GM10266 (cell line): Measurements from ENCODE around the gene CBLN3.
A peak's percentile ranks its signal among the peaks of the same experiment; 100 is the strongest.

Experiments
- DNase-seq: peaks from one replicate; pipeline ENCODE4 v3.0.0; 2012; ENCODE audit errors: extremely low spot score
- TF ChIP-seq, protein P1 (sequence below): IDR thresholded peaks from 2 replicates; pipeline ENCODE4 v1.5.1; 2012; ENCODE audit warnings: mild to moderate bottlenecking, low read depth; ENCODE audit not compliant: control insufficient read depth, insufficient read depth; ENCODE audit errors: missing control alignments

Gene CBLN3

DNA sequence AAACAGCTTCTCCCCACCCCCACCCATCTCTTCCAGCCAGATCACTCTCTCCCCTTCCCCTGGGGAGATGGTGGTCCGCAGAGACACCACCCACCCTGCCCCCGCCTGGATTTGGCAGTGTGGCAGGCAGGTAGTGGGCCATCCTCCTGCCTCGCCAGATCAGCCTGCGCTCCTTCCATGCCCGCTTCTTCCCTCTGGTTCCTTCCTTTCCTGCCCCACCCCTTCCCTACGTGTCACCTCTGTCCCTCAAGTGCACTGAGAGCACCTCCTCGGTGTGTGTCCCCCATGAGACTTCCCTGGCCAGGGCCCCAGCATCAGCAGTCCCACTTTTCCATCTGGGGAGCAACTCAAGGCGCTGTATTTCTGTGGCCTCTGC lies 30.0 kb downstream of the CBLN3 start:
- TF ChIP-seq, protein P1, sequence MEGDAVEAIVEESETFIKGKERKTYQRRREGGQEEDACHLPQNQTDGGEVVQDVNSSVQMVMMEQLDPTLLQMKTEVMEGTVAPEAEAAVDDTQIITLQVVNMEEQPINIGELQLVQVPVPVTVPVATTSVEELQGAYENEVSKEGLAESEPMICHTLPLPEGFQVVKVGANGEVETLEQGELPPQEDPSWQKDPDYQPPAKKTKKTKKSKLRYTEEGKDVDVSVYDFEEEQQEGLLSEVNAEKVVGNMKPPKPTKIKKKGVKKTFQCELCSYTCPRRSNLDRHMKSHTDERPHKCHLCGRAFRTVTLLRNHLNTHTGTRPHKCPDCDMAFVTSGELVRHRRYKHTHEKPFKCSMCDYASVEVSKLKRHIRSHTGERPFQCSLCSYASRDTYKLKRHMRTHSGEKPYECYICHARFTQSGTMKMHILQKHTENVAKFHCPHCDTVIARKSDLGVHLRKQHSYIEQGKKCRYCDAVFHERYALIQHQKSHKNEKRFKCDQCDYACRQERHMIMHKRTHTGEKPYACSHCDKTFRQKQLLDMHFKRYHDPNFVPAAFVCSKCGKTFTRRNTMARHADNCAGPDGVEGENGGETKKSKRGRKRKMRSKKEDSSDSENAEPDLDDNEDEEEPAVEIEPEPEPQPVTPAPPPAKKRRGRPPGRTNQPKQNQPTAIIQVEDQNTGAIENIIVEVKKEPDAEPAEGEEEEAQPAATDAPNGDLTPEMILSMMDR = no peak
- no peak for DNase-seq

DNA sequence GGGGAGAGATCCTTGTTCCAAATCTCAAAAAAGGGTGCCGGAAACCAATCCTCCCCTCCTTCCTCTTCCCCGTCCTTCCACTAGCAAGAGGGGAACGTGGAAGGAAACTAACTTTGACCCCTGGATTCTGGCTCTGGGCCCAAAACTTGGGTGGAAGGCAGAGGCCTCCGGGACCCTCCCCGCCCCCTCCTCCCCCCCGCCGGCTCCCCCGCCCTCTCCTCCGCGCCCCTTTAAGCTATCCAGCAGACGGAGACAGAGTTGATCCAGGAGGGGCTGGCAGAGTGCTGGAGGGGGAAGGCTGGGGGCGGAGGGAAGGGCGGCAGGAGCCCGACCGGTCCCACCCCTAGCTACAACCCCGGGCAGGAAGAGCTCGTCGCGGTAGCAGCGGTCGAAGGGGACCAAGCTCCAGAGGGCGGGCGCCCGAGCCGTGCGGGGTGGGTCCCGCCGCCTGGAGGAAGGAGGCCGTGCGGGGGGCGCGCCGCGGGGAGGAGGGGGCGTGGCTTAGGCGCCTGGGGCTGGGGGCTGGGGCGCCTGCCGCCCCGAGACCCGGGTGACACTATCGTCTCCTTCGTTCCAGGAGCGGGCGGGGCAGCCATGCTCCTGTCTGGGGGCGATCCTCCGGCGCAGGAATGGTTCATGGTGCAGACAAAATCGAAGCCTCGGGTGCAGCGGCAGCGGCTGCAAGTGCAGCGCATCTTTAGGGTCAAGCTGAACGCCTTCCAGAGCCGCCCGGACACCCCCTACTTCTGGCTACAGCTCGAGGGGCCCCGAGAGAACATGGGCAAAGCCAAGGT lies 30.6 kb downstream of the CBLN3 start, which contains the start of gene NYNRIN:
NYNRIN (plus strand) TSS at position 351 of the 794 bp plus-strand sequence; CDS start at position 595, 244 bp downstream.
- DNase-seq = peak; percentile 39

DNA sequence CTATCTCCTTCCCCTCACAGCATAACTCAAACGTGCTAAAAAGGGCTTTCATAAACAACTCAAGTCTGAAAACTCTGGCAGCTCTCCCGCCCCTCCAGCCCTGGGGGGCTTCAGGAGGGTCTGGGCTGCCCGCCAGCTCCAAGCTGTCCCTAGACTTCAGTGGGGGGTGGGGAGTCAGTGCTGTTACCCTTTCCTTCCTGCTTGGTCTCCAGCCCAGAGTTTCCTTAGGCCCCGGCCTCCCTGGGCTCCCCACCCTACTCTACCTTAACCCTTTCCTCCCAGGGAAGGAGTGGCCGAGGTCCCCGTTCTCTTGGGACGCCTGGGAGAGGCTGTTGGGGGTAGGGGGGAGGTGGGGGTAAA lies 31.2 kb downstream of the CBLN3 start:
- TF ChIP-seq, protein P1 = no peak
- no peak for DNase-seq

More for the DNA sequence above, 30.6 kb downstream of the CBLN3 start, which contains the start of gene NYNRIN:
- TF ChIP-seq, protein P1 = no peak

DNA sequence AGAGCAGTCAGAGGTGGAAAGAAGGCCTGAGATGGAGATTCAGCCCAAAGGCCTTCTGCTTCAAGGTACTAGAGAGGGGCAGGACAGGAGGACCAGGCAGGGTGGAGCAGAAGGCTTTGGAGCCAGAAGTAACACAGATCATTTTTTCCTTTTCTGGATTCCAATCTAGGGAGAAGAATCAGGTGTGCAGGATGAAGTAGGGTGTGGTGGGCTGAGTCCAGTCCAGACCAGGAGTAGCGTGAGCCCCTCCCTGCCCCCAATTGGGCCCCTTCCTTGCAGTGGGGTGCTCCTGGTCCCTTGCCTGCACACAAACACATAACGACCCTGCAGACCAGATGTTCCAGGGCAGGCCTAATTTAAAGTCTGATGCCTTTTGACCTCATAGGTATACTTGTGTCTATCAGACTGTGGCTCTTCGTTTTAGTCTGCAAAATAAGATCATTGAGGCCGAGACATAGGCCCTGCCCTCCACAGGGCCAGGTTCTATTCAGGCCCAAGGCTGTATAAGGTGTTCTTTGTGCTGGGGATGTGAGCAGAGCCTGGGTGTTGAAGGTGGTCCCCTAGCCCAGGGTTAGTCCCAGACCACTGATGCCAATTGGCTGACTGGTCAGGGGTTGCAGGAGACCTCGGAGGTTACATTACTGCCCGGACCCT lies 31.7 kb downstream of the CBLN3 start:
- TF ChIP-seq, protein P1 = no peak

GRCh38 chr14:24395609-24396582 lies 33.6 kb downstream of the CBLN3 start:
- TF ChIP-seq, protein P1 = no peak
- no peak for DNase-seq

More for the DNA sequence above, 31.7 kb downstream of the CBLN3 start:
- no peak for DNase-seq

DNA sequence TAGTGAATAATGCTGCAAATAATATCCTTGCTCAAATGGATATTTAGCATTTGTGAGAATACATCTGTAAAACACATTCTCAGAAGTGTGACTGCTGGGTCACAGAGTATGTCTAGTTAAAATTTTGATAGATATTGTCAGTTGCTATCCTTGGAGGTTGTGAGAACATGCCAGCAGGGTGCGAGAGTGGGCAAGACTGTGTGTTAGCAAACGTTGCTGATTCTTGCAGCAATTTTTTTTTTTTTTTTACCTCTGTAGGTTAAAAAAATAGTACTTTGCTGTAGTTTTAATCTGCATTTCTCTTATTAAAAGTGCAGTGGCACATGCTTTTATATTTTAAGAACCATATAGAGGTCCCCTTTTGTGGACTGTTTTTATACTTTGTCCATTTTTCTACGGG lies 35.2 kb downstream of the CBLN3 start:
- DNase-seq = no peak
- TF ChIP-seq, protein P1 = no peak
